ENCODE data around the gene UNKL.

GRCh38 chr16:1450218-1450617, 35.7 kb upstream of the UNKL start:
- TF ChIP-seq EP300 (IDR thresholded peaks at IDR 0.05) (no peak), POLR2A (IDR thresholded peaks at IDR 0.05) (no peak), CTCF (IDR thresholded peaks at IDR 0.05) (no peak), POLR2AphosphoS5 (IDR thresholded peaks at IDR 0.05) (no peak)
